Ramos (cell line): ENCODE data around the gene MFSD1.

Experiments used
- in situ Hi-C: fragments of 300-500 bp; cut with MboI; formaldehyde crosslinking; loops from one replicate; pipeline ENCODE4 v1.14.3; 2022; ENCODE audit warnings: low sequenced_read_pairs; ENCODE audit not compliant: unreplicated experiment

MFSD1 gene

DNA sequence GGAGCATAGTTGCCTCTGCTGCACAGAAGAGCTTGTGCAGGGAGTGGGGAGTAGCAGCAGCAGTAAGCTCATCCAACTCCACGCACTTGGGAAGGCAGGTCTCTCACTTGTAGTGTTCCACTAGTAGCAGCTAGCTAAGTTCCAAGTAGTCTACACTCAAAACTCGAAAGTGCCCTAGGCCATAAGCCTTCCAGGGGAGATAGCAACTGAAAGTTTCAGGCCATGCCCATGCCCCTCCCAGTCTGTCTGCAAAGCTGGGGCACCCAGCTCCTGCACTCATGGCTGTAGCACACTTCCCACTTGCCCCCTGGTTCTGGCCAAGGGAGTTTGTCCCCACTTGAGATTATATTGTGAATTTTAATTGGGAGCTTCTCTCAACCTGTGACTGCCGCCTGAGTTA lies 57.5 kb downstream of the MFSD1 start:
- in situ Hi-C loops: no loop called here

DNA sequence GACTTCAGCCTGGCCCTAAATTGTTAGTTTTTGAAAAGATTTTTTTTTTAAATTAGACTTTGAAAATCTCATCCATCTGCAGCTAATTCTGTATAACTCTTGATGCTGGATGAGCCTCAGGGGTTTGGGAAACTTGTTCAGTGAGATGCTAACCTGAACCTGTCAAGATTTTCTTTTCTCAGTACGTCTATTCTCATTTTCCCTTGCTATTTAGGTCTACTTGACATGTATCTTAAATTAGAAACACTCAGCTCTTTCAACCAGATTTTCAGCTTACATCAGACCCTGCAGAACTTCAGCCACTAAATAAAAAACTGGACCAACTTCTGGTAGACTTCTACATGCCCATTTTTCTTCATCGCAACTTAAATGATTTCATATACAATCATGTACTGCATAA lies 61.4 kb downstream of the MFSD1 start:
- in situ Hi-C loops: no loop called here

GRCh38 chr3:158864492-158864891 lies 62.6 kb downstream of the MFSD1 start:
- in situ Hi-C loops: no loop called here

GRCh38 chr3:158875700-158876099 lies 73.8 kb downstream of the MFSD1 start:
- in situ Hi-C loops: no loop called here
